NCI-H1092 (cell line): Measurements from ENCODE around the gene CDC42BPG.
"Not testable (repeated sequence)": the region's sequence is repeated elsewhere in the genome, so short reads cannot be mapped to it uniquely, and the experiment has no call there.

ENCODE experiments used
- DNase-seq: peaks from one replicate; lab custom pipeline; 2025; lab: John Stamatoyannopoulos, UW

CDC42BPG gene

DNA sequence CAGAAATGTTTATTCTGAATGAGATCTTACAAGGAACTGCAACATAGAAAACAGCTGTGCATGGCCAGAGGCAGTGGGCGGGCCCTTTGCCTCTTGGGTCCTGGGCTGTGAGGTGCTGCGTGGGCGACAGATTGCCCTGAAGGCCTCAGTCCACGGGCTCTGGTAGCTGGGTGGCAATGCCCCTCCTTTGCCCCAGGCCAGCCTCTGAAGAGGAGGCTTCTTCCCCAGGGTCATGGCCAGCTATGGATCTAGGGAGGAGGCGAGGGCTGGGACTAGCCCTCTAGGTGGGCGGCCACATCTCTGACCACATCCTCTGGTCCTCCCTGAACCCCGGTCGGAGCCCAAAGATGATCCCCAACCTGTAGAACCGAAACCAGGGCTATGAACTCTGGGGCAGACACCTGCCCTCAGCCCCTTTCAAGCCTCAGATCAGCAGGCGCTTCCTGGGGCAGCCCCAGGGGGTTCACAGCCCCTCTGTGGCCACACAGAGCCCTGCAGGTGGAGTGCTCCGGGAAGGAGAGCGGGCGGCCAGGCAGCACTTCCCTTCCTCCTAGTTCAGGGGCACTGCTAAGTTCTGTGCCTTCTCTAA, 6.6 kb upstream of the CDC42BPG start:
- DNase-seq: no peak

GRCh38 chr11:64849598-64850356, 5.3 kb upstream of the CDC42BPG start:
- DNase-seq: no peak

- DNase-seq: peak; percentile 32
These were observed 4.6 kb upstream of the CDC42BPG start for GRCh38 chr11:64848826-64849597.

DNA sequence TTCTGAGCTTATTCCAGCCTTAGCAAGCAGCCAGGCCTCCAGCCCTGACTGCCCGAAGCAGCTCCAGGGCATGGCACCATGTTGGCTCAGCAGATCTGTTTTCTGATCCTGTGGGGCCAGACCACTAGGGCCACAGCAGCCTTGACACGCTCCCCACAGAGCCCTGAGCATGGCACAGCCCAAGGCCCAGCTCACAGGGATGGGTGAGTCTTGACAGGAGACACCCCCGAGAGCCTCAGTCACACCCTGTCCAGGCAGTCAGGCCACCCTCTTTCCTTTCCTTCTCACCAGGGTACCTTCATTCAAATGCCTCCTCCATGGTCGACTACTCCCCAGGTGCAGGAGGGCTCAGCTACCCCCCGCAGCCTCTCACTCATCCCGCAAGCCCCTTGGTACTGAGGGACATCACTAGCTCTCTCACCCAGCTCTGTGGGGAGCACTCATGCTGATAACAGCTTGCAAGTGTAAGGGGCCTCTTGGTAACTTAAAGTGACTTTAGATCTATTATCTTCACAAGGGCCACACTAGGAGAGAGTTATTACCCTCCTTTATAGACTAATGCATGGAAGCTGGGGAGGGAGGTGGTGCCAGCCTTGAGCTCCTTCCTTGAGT, 3.9 kb upstream of the CDC42BPG start:
- no peak for DNase-seq

DNA sequence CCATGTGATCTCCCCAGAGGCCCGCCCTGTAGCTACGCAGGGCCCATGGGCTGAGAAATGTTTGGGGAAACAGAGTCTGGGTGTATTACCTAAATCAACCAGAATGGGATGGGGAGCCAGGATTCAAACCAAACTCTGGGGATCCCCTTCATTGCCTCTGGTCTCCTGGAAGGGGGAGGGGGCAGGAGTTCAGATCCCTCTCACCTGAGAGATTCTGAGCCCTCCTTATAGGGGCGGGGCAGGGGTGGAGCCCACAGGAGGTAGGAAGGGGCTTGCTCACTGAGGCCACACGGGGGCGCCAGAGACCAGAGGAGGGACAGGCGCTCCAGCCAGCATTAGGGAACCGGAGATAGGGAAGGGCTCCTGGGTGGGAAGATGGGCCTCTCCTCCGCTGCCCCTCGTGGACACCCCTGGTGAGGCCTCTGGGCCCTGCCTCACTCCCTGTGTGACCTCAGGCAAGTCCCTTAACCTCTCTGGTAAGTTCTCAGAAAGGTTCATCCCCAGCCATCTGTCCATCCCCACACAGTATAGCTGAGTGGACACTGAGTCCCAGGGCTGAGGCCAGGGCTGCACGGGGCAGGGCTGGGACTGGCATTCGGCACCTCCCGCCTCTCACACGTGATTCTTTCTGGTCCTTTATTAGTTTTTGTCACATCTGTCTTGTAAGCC, 2.7 kb upstream of the CDC42BPG start:
- peak; percentile 95 for DNase-seq

GRCh38 chr11:64845776-64846129, 1.3 kb upstream of the CDC42BPG start:
- not testable (repeated sequence) for DNase-seq

- no peak for DNase-seq
These were observed 799 bp upstream of the CDC42BPG start for GRCh38 chr11:64845129-64845775.

DNA sequence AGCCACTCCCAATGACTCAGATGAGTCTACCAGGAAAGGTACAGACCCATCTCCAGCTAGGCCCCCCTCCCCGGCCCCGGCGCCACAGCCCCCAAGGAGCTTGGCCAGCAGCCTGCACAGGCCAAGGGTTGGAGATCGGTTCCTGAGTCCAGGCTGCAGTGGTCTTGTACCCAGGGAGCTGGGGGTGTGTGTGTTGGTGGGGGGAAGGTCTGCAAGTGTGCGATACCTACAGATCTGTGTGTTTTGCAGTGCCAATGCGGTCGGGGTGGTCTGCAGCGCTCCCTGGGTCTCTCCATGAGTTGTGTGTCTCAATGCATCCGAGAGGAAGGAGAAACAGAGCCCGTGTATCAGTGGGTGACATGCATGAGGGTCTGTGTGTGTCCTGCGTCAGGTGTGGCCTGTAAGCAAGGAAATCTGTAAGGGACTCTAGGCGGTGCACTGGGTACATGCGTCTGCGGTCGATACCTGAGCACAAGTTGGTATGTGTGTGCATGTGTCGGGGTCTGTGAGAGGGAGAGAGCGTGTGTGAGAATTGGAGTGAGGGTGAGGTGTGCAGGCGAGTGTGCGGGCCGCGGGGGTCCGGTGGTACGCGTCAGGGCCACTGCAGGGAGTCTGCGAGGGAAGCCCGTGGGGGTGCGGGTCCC, 645 bp downstream of the CDC42BPG start:
- DNase-seq: no peak

GRCh38 chr11:64842851-64843685, 1.4 kb downstream of the CDC42BPG start:
- DNase-seq: no peak

- DNase-seq: no peak
These were observed 2.1 kb downstream of the CDC42BPG start for GRCh38 chr11:64842366-64842759.

- DNase-seq: no peak
These were observed 2.7 kb downstream of the CDC42BPG start for GRCh38 chr11:64841592-64842365.

DNA sequence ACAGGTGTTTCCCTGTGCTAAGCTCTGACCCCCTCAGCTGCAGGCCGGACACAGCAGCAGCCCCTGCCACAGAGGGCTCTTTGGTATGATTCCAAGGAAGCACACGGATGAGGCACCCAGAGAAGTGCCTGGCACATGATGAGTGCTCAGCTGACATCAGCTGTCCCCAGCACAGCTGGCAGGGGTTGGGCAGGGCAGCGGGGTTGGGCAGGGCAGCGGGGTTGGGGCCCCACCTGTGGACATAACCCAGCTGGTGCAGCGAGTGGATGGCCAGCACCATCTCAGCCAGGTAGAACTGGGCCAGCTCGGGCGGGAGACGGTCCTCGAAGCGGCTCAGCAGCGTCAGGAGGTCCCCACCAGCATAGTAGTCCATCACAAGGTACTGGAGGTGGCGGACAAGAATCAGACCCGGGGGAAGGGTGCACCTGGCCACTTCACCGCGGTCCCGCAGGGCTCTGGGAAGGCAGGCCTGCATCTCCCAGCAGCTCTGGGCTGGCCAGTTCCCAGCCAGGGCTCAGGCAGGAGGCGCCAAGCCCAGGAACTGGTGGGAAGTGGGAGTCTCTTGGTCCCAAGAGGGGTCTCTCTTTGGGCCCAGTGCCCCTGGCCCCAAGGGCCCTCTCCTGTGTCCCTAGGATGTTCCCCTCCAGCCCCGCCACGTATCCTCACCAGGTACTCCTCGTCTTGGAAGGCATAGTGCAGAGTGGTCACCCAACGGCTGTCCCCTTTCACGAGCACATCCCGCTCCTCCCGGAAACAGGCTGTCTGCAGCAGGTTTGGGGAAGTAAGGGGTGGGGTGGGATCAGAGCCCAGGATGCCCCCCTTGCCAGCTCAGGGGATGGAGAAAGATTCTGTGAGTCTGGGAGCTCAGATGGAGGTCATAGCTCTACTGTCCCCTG, 4.3 kb downstream of the CDC42BPG start:
- no peak for DNase-seq

DNA sequence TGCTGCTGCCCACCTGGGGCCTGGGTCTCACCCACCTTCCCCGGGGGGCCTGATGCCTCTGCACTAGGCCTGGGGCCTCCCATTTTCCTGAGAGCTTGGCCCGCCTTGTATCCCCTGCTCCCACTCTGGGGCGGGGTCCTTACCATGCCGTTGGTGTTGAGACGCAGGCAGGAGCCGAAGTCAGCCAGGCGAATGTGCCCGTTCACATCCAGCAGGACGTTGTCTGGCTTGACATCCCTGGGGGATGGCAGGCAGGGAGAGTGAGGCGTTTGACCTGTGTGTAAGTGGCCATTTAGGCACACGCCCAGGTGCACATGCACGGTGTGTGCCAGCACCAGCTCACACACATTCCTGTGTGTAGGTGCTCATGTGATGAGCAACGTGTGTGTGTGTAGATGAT, 5.1 kb downstream of the CDC42BPG start:
- DNase-seq: no peak

DNA sequence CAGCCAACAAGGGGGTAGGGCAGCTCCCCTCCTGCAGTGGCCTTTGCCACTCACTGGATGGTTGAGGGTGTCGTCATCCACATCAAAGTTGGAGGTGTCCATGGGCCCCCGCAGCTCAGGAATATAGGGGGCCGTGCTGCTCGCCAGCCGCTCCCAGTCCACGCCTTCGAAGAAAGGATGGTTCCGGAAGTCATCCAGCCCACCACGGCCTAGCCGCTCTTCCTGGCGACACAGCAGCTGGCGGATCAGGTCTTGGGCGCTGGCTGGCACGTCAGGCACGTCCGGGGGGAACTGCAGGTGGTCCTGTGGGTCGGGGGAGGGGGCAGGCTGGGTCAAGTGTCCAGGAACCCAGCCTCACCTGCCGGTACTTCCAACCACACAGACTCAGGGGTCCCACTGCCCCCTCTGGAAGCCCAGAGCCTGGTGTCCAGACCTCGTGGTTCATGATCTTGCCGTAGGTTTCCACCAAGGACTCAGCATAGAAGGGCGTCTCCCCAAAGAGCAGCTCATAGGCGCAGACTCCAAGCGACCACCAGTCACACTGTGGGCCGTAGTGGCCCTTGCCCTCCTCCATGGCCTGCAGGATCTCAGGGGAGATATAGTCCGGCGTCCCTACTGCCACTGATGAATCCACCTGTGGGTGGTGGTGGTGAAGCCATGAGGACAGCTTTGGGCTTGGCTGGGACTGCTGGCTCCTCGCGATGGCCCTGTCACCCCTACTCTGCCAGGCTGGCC, 5.7 kb downstream of the CDC42BPG start:
- no peak for DNase-seq

GRCh38 chr11:64837887-64838351, 6.5 kb downstream of the CDC42BPG start:
- no peak for DNase-seq

- no peak for DNase-seq
These were observed 7.9 kb downstream of the CDC42BPG start for GRCh38 chr11:64836448-64837072.
